Upper lobe of right lung (tissue), 1 donor: ENCODE results near the gene PPP2R5B. TPM values are rescaled to one million over a fixed set of nuclear protein-coding genes. Genes with fewer than 3 reads are reported as not detected.

ENCODE experiments used
- ATAC-seq: fragments of 200-7000 bp; cut with Tn5 transposase; one replicate; pipeline ENCODE4 v1.9.1; 2020; ENCODE audit warnings: mild to moderate bottlenecking, moderate library complexity
- DNase-seq: peaks from one replicate; pipeline ENCODE4 v3.0.0-alpha.2; 2020
- H3K27ac ChIP-seq: fragments of 200-600 bp; one replicate; pipeline ENCODE4 v1.8.0; 2022
- H3K27me3 ChIP-seq: fragments of 200-600 bp; one replicate; pipeline ENCODE4 v1.8.0; 2022; ENCODE audit warnings: mild to moderate bottlenecking
- H3K36me3 ChIP-seq: fragments of 200-600 bp; one replicate; pipeline ENCODE4 v1.8.0; 2022
- H3K4me1 ChIP-seq: fragments of 200-600 bp; one replicate; pipeline ENCODE4 v1.8.0; 2022
- H3K4me3 ChIP-seq: fragments of 200-600 bp; one replicate; pipeline ENCODE4 v1.8.0; 2022; ENCODE audit warnings: mild to moderate bottlenecking
- H3K9me3 ChIP-seq: fragments of 200-600 bp; one replicate; pipeline ENCODE4 v1.8.0; 2022
- CTCF ChIP-seq: fragments of 200-600 bp; IDR thresholded peaks from one replicate; pipeline ENCODE4 v1.8.0; 2022; ENCODE audit warnings: antibody characterized with exemption
- intact Hi-C: fragments of 100-400 bp; cut with DNase I; formaldehyde crosslinking; loops from one replicate; pipeline ENCODE4 v1.11.0; 2022
- total RNA-seq: library from RNA; stranded (reverse); fragmentation: NEBNext Ultra II Directional; extraction: Animal tissue kit (Norgen Biotek cat#: 25700); gene quantifications from one replicate; pipeline ENCODE4 v1.2.1, GENCODE V29; 2021
- donor health status: DM: no; HTN: yes; CAD: no; lungs with severe emphysema.

Gene PPP2R5B
- total RNA-seq, 1 donor from 2014 or later, result 29.4 TPM

GRCh38 chr11:64926689-64927088 lies 2.2 kb downstream of the PPP2R5B start:
- H3K27ac ChIP-seq, result no peak overlapping the region
- intact Hi-C loops, result loop anchor here (10.0 kb wide), 1 partner anchor 68 kb away; the partner anchor contains the start of gene BATF2
- no peak for TF ChIP-seq CTCF
- peaks cover 18% of the 10 kb centered on the region for H3K4me1 ChIP-seq
- H3K27me3 ChIP-seq, result no peaks in the 10 kb centered on the region
- peaks cover 33% of the 10 kb centered on the region for H3K36me3 ChIP-seq
- H3K9me3 ChIP-seq, result no peaks in the 10 kb centered on the region
- ATAC-seq (no peak), DNase-seq (peak; percentile 60)
- H3K4me3 ChIP-seq, result no peak overlapping the region

GRCh38 chr11:64928957-64929356 lies 4.5 kb downstream of the PPP2R5B start:
- Histone ChIP-seq H3K27me3 (no peaks in the 10 kb centered on the region), H3K27ac (no peak overlapping the region), H3K9me3 (no peaks in the 10 kb centered on the region), H3K4me1 (peaks cover 12% of the 10 kb centered on the region), H3K4me3 (no peak overlapping the region), H3K36me3 (peaks cover 53% of the 10 kb centered on the region)
- DNase-seq (peak; percentile 17), ATAC-seq (no peak)
- TF ChIP-seq CTCF, result no peak
- intact Hi-C loops, result loop anchor here (10.0 kb wide), 1 partner anchor 66 kb away; the partner anchor contains the start of gene BATF2

GRCh38 chr11:64929625-64930024 lies 5.1 kb downstream of the PPP2R5B start:
- ATAC-seq, result no peak
- Histone ChIP-seq H3K4me3 (no peak overlapping the region), H3K36me3 (peaks cover 53% of the 10 kb centered on the region), H3K9me3 (no peaks in the 10 kb centered on the region), H3K27ac (no peak overlapping the region), H3K27me3 (no peaks in the 10 kb centered on the region), H3K4me1 (peaks cover 12% of the 10 kb centered on the region)
- intact Hi-C loops, result loop anchor here (10.0 kb wide), 1 partner anchor 65 kb away; the partner anchor contains the start of gene BATF2
- TF ChIP-seq CTCF, result no peak
- no peak for DNase-seq

GRCh38 chr11:64930340-64930739 lies 5.9 kb downstream of the PPP2R5B start:
- DNase-seq, result peak; percentile 55
- ATAC-seq, result no peak
- Histone ChIP-seq H3K36me3 (peaks cover 53% of the 10 kb centered on the region), H3K9me3 (no peaks in the 10 kb centered on the region), H3K4me1 (peaks cover 9% of the 10 kb centered on the region), H3K27ac (no peak overlapping the region), H3K27me3 (no peaks in the 10 kb centered on the region), H3K4me3 (no peak overlapping the region)
- no peak for TF ChIP-seq CTCF
- intact Hi-C loops, result no loop called here

GRCh38 chr11:64931290-64931689 lies 6.8 kb downstream of the PPP2R5B start:
- H3K27me3 ChIP-seq, result no peaks in the 10 kb centered on the region
- no peak overlapping the region for H3K27ac ChIP-seq
- DNase-seq, result peak; percentile 40
- no peak overlapping the region for H3K4me3 ChIP-seq
- ATAC-seq, result no peak
- H3K9me3 ChIP-seq, result no peaks in the 10 kb centered on the region
- TF ChIP-seq CTCF, result no peak
- intact Hi-C loops, result no loop called here
- no peaks in the 10 kb centered on the region for H3K4me1 ChIP-seq
- H3K36me3 ChIP-seq, result peaks cover 53% of the 10 kb centered on the region

GRCh38 chr11:64932324-64932723 lies 7.8 kb downstream of the PPP2R5B start:
- no peaks in the 10 kb centered on the region for H3K9me3 ChIP-seq
- H3K4me1 ChIP-seq, result no peaks in the 10 kb centered on the region
- DNase-seq (no peak), ATAC-seq (no peak)
- no peak overlapping the region for H3K27ac ChIP-seq
- no peak for TF ChIP-seq CTCF
- H3K4me3 ChIP-seq, result no peak overlapping the region
- intact Hi-C loops, result no loop called here
- H3K27me3 ChIP-seq, result no peaks in the 10 kb centered on the region
- H3K36me3 ChIP-seq, result peaks cover 53% of the 10 kb centered on the region
